ENCODE results near the gene SYT13. TPM values are rescaled to one million over a fixed set of nuclear protein-coding genes. Genes with fewer than 3 reads are reported as not detected.

SYT13 gene
- total and polyA plus RNA-seq, 2 of the 4 experiments (the other 2 are of a cell fraction), result not detected

DNA sequence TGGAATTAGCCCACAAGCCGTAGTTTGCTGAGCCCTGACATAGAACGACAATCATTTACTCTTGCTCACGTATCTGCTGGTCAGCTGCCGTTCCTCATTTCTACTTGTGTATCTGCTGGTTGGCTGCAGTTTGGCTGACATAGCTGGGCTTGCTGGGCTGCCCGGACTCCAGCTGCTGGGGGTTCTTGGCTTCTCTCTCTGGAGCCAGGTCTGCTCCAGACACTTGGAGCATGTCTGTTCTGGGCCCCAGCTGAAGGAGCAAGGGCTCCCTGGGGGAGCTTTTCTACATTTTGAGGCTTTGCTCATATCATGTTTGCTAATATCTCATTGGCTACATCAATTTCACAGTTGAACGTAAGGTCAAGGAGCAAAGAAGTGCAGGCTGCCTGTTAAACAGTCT is 92.4 kb downstream of the SYT13 start:
- dilution Hi-C loops (cut with HindIII; ENCODE audit: low sequenced_read_pairs, unreplicated experiment), result no loop called here
- Histone ChIP-seq H2AK5ac (ENCODE audit: low read depth, low read length) (no peak overlapping the region), H3K9me3 (ENCODE audit: control insufficient read depth, insufficient read depth, low read length) (no peaks in the 10 kb centered on the region), H2BK120ac (ENCODE audit: low read depth, low read length) (no peak overlapping the region), H3K18ac (ENCODE audit: low read depth, low read length) (no peak overlapping the region), H3K27ac (ENCODE audit: insufficient read depth, low read length) (no peak overlapping the region), H3K36me3 (ENCODE audit: control insufficient read depth, insufficient read depth, low read length) (no peaks in the 10 kb centered on the region), H2BK20ac (ENCODE audit: low read depth, low read length) (no peak overlapping the region), H4K8ac (ENCODE audit: low read depth in 2 of 2, low read length in 2 of 2) (no peak overlapping the region), H2AFZ (replicated peaks; ENCODE audit: low read length, poor library complexity) (no peak overlapping the region), H3K4me2 (ENCODE audit: low read depth, low read length) (no peak overlapping the region), H3K9ac (ENCODE audit: low read depth, low read length) (no peak overlapping the region), H3K14ac (replicated peaks; ENCODE audit: low read depth, low read length) (no peak overlapping the region), H4K20me1 (ENCODE audit: insufficient read depth, low read length) (no peaks in the 10 kb centered on the region), H3K4me1 (ENCODE audit: control insufficient read depth, insufficient read depth, low read length) (no peaks in the 10 kb centered on the region), H3K23ac (ENCODE audit: low read depth, low read length) (no peak overlapping the region), H3K27me3 (ENCODE audit: control insufficient read depth, insufficient read depth, low read length) (no peaks in the 10 kb centered on the region), H3K9me1 (ENCODE audit: insufficient read depth, low read length) (no peaks in the 10 kb centered on the region), H3K79me1 (ENCODE audit: low read depth in 1 of 2, low read length in 2 of 2) (no peaks in the 10 kb centered on the region), H2AK9ac (replicated peaks; ENCODE audit: low read depth, low read length, poor library complexity) (no peak overlapping the region), H4K5ac (ENCODE audit: low read depth, low read length) (no peak overlapping the region), H3K56ac (ENCODE audit: extremely low read depth, insufficient read depth, low read length) (no peak overlapping the region), H3K4ac (ENCODE audit: low read depth, low read length) (no peak overlapping the region), H4K91ac (ENCODE audit: insufficient read depth, low read depth, low read length) (no peak overlapping the region), H3K4me3 (ENCODE audit: insufficient read depth, low read depth, low read length) (no peak overlapping the region), H2BK15ac (ENCODE audit: low read depth, low read length) (no peak overlapping the region), H2BK5ac (ENCODE audit: low read depth, low read length, poor library complexity, severe bottlenecking) (no peak overlapping the region)
- POLR2A ChIA-PET (ENCODE audit: unreplicated experiment), result interaction anchor here (0.7 kb wide), 1 partner anchor 21 kb away, joined by 3 read pairs; no protein-coding TSS in a partner anchor
- no peak for DNase-seq
- BruUV-seq (replicated peaks), result no TSS peak
- CTCF ChIA-PET, result interaction anchor here (1.8 kb wide), 1 partner anchor 12 kb away, joined by 5 read pairs; no protein-coding TSS in a partner anchor
- TF ChIP-seq NFE2L2 (IDR thresholded peaks at IDR 0.05; ENCODE audit: low read depth, low read length) (no peak), FOS (IDR thresholded peaks at IDR 0.05; ENCODE audit: low read depth, low read length) (no peak)
- TF ChIP-seq, protein P1, sequence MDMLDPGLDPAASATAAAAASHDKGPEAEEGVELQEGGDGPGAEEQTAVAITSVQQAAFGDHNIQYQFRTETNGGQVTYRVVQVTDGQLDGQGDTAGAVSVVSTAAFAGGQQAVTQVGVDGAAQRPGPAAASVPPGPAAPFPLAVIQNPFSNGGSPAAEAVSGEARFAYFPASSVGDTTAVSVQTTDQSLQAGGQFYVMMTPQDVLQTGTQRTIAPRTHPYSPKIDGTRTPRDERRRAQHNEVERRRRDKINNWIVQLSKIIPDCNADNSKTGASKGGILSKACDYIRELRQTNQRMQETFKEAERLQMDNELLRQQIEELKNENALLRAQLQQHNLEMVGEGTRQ (IDR thresholded peaks at IDR 0.05; ENCODE audit: low read depth, low read length), result no peak
- whole genome bisulfite sequencing, 2 experiments (ENCODE audit: extremely low coverage in 2 of 2, insufficient read length in 1 of 2), result no CpG with 5 or more reads among the region's 6 CpGs
- intact Hi-C loops (cut with micrococcal nuclease), result no loop called here
- in situ Hi-C loops (cut with MboI; ENCODE audit: low sequenced_read_pairs), result no loop called here
- no peak for ATAC-seq (ENCODE audit: low read depth)

Other genes starting within 250 kb of the SYT13 start
- 1.7 and 2.2 TPM in 2 replicates for gene PRDM11, start 139.7 kb downstream of the SYT13 start, total RNA-seq (2012; rRNA removed)
- gene PRDM11, start 139.7 kb downstream of the SYT13 start, polyA plus RNA-seq (2012; rRNA removed), result 2.2 and 2.7 TPM in 2 replicates